K562 (cell line): ENCODE results near the gene PPP1R12C. TPM values are rescaled to one million over a fixed set of nuclear protein-coding genes. Genes with fewer than 3 reads are reported as not detected.

ENCODE experiments used
- CEBPG ChIP-seq, 3 experiments: fragments of 200-800 bp in 1 of 3; sonication (Bioruptor generic) in 1 of 3; sonication (generic) in 1 of 3; formaldehyde crosslinking in 1 of 3; IDR thresholded peaks in 2 of 3; conservative IDR thresholded peaks in 1 of 3; 2 replicates each; pipeline versions ENCODE4 v1.6.1 to v1.8.0; 2016 to 2022; ENCODE audit warnings: missing compliant biosample characterization in 2 of 3, missing genetic modification characterization in 2 of 3, mild to moderate bottlenecking in 1 of 3, missing genetic modification reagents in 1 of 3
- CEBPZ ChIP-seq: fragments of 150-350 bp; IDR thresholded peaks from 2 replicates; pipeline ENCODE4 v1.6.1; 2014; ENCODE audit warnings: low read depth, mild to moderate bottlenecking, low read length, borderline replicate concordance
- CHD2 ChIP-seq: IDR thresholded peaks from 2 replicates; pipeline ENCODE4 v1.6.1; 2011; ENCODE audit warnings: low read depth, low read length
- CREB3L1 ChIP-seq: fragments of 450-650 bp; IDR thresholded peaks from 2 replicates; pipeline ENCODE4 v1.6.1; 2014; ENCODE audit warnings: low read depth, mild to moderate bottlenecking, moderate library complexity, borderline replicate concordance
- HES1 ChIP-seq: fragments of 450-650 bp; IDR thresholded peaks from 2 replicates; pipeline ENCODE4 v1.6.1; 2016; ENCODE audit warnings: low read depth, mild to moderate bottlenecking, moderate library complexity
- HOMEZ ChIP-seq: fragments of 250-450 bp; sonication (Bioruptor Pico); IDR thresholded peaks from 2 replicates; pipeline ENCODE4 v1.4.0; 2020; ENCODE audit warnings: mild to moderate bottlenecking, moderate library complexity
- JUNB ChIP-seq: fragments of 450-650 bp; formaldehyde crosslinking; conservative IDR thresholded peaks from 2 replicates; pipeline ENCODE4 v1.4.0; 2020; ENCODE audit warnings: mild to moderate bottlenecking
- JUND ChIP-seq, 2 experiments: IDR thresholded peaks; 2 replicates in 1 of 2; 3 replicates in 1 of 2; pipeline ENCODE4 v1.6.1; 2011; ENCODE audit warnings: borderline replicate concordance in 2 of 2, low read depth in 2 of 2, low read length in 2 of 2, improper control_type of control experiment in 1 of 2, missing biosample characterization in 1 of 2, missing genetic modification characterization in 1 of 2, missing genetic modification reagents in 1 of 2
- POLR2AphosphoS5 ChIP-seq: IDR thresholded peaks from 2 replicates; pipeline ENCODE4 v1.6.1; 2011; ENCODE audit warnings: mild to moderate bottlenecking, low read depth, low read length, moderate library complexity; ENCODE audit not compliant: control insufficient read depth, insufficient read depth
- PURB ChIP-seq: sonication (generic); formaldehyde crosslinking; IDR thresholded peaks from 2 replicates; pipeline ENCODE4 v1.9.0; 2021; ENCODE audit warnings: low read depth, mild to moderate bottlenecking, missing genetic modification reagents
- SIX5 ChIP-seq, 2 experiments: IDR thresholded peaks; 2 replicates each; pipeline ENCODE4 v1.6.1; 2011; ENCODE audit warnings: low read length in 2 of 2, borderline replicate concordance in 1 of 2, low read depth in 1 of 2, mild to moderate bottlenecking in 1 of 2, moderate library complexity in 1 of 2; ENCODE audit not compliant: insufficient read depth in 1 of 2
- SNRNP70 ChIP-seq: fragments of 200-400 bp; formaldehyde crosslinking; optimal IDR thresholded peaks from 2 replicates; pipeline ENCODE3; 2017; ENCODE audit warnings: low read depth, low read length
- SPI1 ChIP-seq: IDR thresholded peaks from 2 replicates; pipeline ENCODE4 v1.6.1; 2011; ENCODE audit warnings: low read depth, low read length, control low read depth, borderline replicate concordance
- ZFPM2 ChIP-seq: fragments of 250-450 bp; sonication (Bioruptor Pico); IDR thresholded peaks from 2 replicates; pipeline ENCODE4 v1.5.1; 2022; ENCODE audit warnings: mild to moderate bottlenecking
- ZNF197 ChIP-seq: fragments of 200-800 bp; sonication (Bioruptor generic); IDR thresholded peaks from 2 replicates; pipeline ENCODE4 v1.6.1; 2016; ENCODE audit warnings: low read depth, missing genetic modification characterization, missing compliant biosample characterization
- ZNF347 ChIP-seq: fragments of 450-650 bp; formaldehyde crosslinking; IDR thresholded peaks from 2 replicates; pipeline ENCODE4 v1.4.0; 2020; ENCODE audit warnings: low read depth, mild to moderate bottlenecking, moderate library complexity
- ZNF668 ChIP-seq: fragments of 250-450 bp; sonication (Bioruptor Pico); IDR thresholded peaks from 2 replicates; pipeline ENCODE4 v1.8.0; 2022; ENCODE audit warnings: mild to moderate bottlenecking, inconsistent platforms
- ZNF717 ChIP-seq: fragments of 250-450 bp; sonication (Bioruptor Pico); IDR thresholded peaks from 2 replicates; pipeline ENCODE4 v1.5.0; 2021
- polyA plus RNA-seq, 8 experiments: library from polyadenylated mRNA; depleted of rRNA in 4 of 8; stranded (reverse) in 5 of 8; unstranded in 3 of 8; fragments of >200 nt; fragmentation: Nextera tagmentation in 2 of 8; fragmentation: Illumina TruSeq in 1 of 8; extraction: Ambion mirVana in 2 of 8; extraction: Trizol in 1 of 8; gene quantifications; 2 replicates each; pipeline versions ENCODE4 v1.2.1 to v1.2.3, GENCODE V29; 2011 to 2014; ENCODE audit warnings: inconsistent platforms in 1 of 8, missing spikeins in 1 of 8
- total RNA-seq, 7 experiments: library from RNA; depleted of rRNA in 6 of 7; stranded (reverse); fragments of >200 nt in 6 of 7; fragmentation: Illumina TruSeq in 2 of 7; extraction: Trizol in 2 of 7; gene quantifications; 2 replicates each; pipeline versions ENCODE4 v1.2.1 to v1.2.3, GENCODE V29; 2011 to 2021; ENCODE audit warnings: low replicate concordance in 1 of 7

PPP1R12C gene
- total and polyA plus RNA-seq, 9 of the 15 experiments (the other 6 are each of a cell fraction or from before 2014, with no cell fraction given), result 1.8 to 136 (median 33.7) TPM

GRCh38 chr19:55117663-55118391 is 390 bp upstream of the PPP1R12C start (continued):
- TF ChIP-seq JUNB (CRISPR knock-in tag) (no peak), HES1 (no peak), ZFPM2 (no peak), CHD2 (peak; percentile 61; the same call in 1 of the 2 replicates), ZNF717 (no peak), POLR2AphosphoS5 (peak; percentile 59; the same call in 1 of the 2 replicates), JUND (IDR thresholded peaks at IDR 0.05; ENCODE audit: borderline replicate concordance, low read depth, low read length) (peak; percentile 71), JUND (tag; IDR thresholded peaks at IDR 0.05; ENCODE audit: borderline replicate concordance, low read depth, low read length) (peak; percentile 24; the same call in 1 of the 3 replicates), CREB3L1 (peak; percentile 81), PURB (CRISPR knock-in tag) (no peak), ZNF347 (CRISPR knock-in tag) (no peak), CEBPZ (no peak), CEBPG (CRISPR knock-in tag; IDR thresholded peaks at IDR 0.05) (no peak), CEBPG (tag; conservative IDR thresholded peaks at IDR 0.05 in 1 of 2, IDR thresholded peaks at IDR 0.05 in 1 of 2) (no peak), SNRNP70 (no peak), SPI1 (peak; percentile 65; the same call in 1 of the 2 replicates), HOMEZ (CRISPR knock-in tag) (0 out of 2 replicates have a peak, but pooled peaks have one; percentile 30), SIX5 (IDR thresholded peaks at IDR 0.05; ENCODE audit: borderline replicate concordance in 1 of 2, insufficient read depth in 1 of 2, low read depth in 1 of 2, low read length in 2 of 2) (peak; percentile 87 to 93), ZNF668 (CRISPR knock-in tag) (no peak), ZNF197 (CRISPR knock-in tag) (peak; percentile 87)
